WTC11 (cell line): ENCODE results near the gene WDFY4. TPM values are rescaled to one million over a fixed set of nuclear protein-coding genes. Genes with fewer than 3 reads are reported as not detected.

Experiments
- ATAC-seq: fragments of 200-7000 bp; cut with Tn5 transposase; 2 replicates; pipeline ENCODE4 v1.10.0; 2021; ENCODE audit warnings: mild to moderate bottlenecking, moderate library complexity
- CTCF ChIA-PET: fragments of 300-600 bp; sonication (Branson Sonifier 250); formaldehyde crosslinking; loops from one replicate; lab custom pipeline; 2021; ENCODE audit warnings: antibody characterized with exemption; lab: Charles Lee
- POLR2A ChIA-PET: fragments of 350-600 bp; sonication (Branson Sonifier 250); formaldehyde crosslinking; loops from one replicate; lab custom pipeline; 2021; ENCODE audit warnings: antibody characterized with exemption; lab: Charles Lee
- DNase-seq: peaks from one replicate; pipeline ENCODE4 v3.0.0; 2021; ENCODE audit warnings: low spot score
- H3K27ac Mint-ChIP-seq: 2 replicates; pipeline ENCODE4 v1.8.0; 2021; ENCODE audit warnings: mixed read lengths
- H3K27me3 Mint-ChIP-seq: 2 replicates; pipeline ENCODE4 v1.8.0; 2021; ENCODE audit warnings: low read depth, mild to moderate bottlenecking, moderate library complexity, mixed read lengths
- H3K36me3 Mint-ChIP-seq: 2 replicates; pipeline ENCODE4 v1.8.0; 2021; ENCODE audit warnings: mixed read lengths
- H3K4me1 Mint-ChIP-seq: 2 replicates; pipeline ENCODE4 v1.8.0; 2022; ENCODE audit warnings: mixed read lengths
- H3K4me3 Mint-ChIP-seq: 2 replicates; pipeline ENCODE4 v1.8.0; 2021; ENCODE audit warnings: mild to moderate bottlenecking, moderate library complexity, mixed read lengths
- H3K9me3 Mint-ChIP-seq: 2 replicates; pipeline ENCODE4 v1.8.0; 2021; ENCODE audit warnings: mixed read lengths
- ATF3 ChIP-seq: sonication (generic); formaldehyde crosslinking; conservative IDR thresholded peaks from 2 replicates; pipeline ENCODE4 v1.8.1; 2022; ENCODE audit warnings: mild to moderate bottlenecking, missing genetic modification reagents
- CTCF ChIP-seq: fragments of 200-600 bp; IDR thresholded peaks from 2 replicates; pipeline ENCODE4 v1.8.0; 2022; ENCODE audit warnings: antibody characterized with exemption
- E2F1 ChIP-seq: sonication (generic); formaldehyde crosslinking; IDR thresholded peaks from 2 replicates; pipeline ENCODE4 v1.8.0; 2022; ENCODE audit warnings: mild to moderate bottlenecking, missing genetic modification reagents
- ELF4 ChIP-seq: sonication (generic); formaldehyde crosslinking; IDR thresholded peaks from 2 replicates; pipeline ENCODE4 v1.8.1; 2022; ENCODE audit warnings: low read depth, mild to moderate bottlenecking, moderate library complexity, missing genetic modification reagents
- EMX1 ChIP-seq: fragments of 250-450 bp; sonication (Bioruptor Pico); IDR thresholded peaks from 2 replicates; pipeline ENCODE4 v1.8.0; 2021; ENCODE audit warnings: mild to moderate bottlenecking
- ERG ChIP-seq: fragments of 250-450 bp; sonication (Bioruptor Pico); IDR thresholded peaks from 2 replicates; pipeline ENCODE4 v1.8.0; 2021; ENCODE audit warnings: mild to moderate bottlenecking
- GRHL2 ChIP-seq: fragments of 250-450 bp; sonication (Bioruptor Pico); IDR thresholded peaks from 2 replicates; pipeline ENCODE4 v1.8.0; 2022; ENCODE audit warnings: mild to moderate bottlenecking, moderate library complexity; ENCODE audit not compliant: insufficient replicate concordance, severe bottlenecking
- HMGA2 ChIP-seq: fragments of 250-450 bp; sonication (Bioruptor Pico); IDR thresholded peaks from 2 replicates; pipeline ENCODE4 v1.4.0; 2021; ENCODE audit warnings: mild to moderate bottlenecking, moderate library complexity
- NFYB ChIP-seq: sonication (generic); formaldehyde crosslinking; conservative IDR thresholded peaks from 2 replicates; pipeline ENCODE4 v1.8.0; 2022; ENCODE audit warnings: low read depth, missing genetic modification reagents
- NR1H2 ChIP-seq: sonication (generic); formaldehyde crosslinking; IDR thresholded peaks from 2 replicates; pipeline ENCODE4 v1.9.0; 2021; ENCODE audit warnings: mild to moderate bottlenecking, moderate library complexity, missing genetic modification reagents
- RELA ChIP-seq: sonication (generic); formaldehyde crosslinking; IDR thresholded peaks from 2 replicates; pipeline ENCODE4 v1.8.1; 2022; ENCODE audit warnings: missing genetic modification reagents, mild to moderate bottlenecking, borderline replicate concordance
- SMAD3 ChIP-seq: sonication (generic); formaldehyde crosslinking; IDR thresholded peaks from 2 replicates; pipeline ENCODE4 v1.8.0; 2022; ENCODE audit warnings: missing genetic modification reagents, mild to moderate bottlenecking, borderline replicate concordance
- STAT6 ChIP-seq: sonication (generic); formaldehyde crosslinking; conservative IDR thresholded peaks from 2 replicates; pipeline ENCODE4 v1.8.1; 2023; ENCODE audit warnings: mild to moderate bottlenecking, low read depth, missing genetic modification reagents, moderate library complexity
- TP53 ChIP-seq: sonication (generic); formaldehyde crosslinking; IDR thresholded peaks from 2 replicates; pipeline ENCODE4 v1.8.1; 2023; ENCODE audit warnings: mild to moderate bottlenecking, missing genetic modification reagents
- USF1 ChIP-seq: sonication (generic); formaldehyde crosslinking; IDR thresholded peaks from 2 replicates; pipeline ENCODE4 v1.8.0; 2022; ENCODE audit warnings: mild to moderate bottlenecking, missing genetic modification reagents
- ZNF121 ChIP-seq: sonication (generic); formaldehyde crosslinking; IDR thresholded peaks from 2 replicates; pipeline ENCODE4 v1.8.0; 2023; ENCODE audit warnings: missing genetic modification reagents
- ZNF138 ChIP-seq: sonication (generic); formaldehyde crosslinking; conservative IDR thresholded peaks from 2 replicates; pipeline ENCODE4 v1.8.1; 2022; ENCODE audit warnings: mild to moderate bottlenecking, moderate library complexity, missing genetic modification reagents
- ZNF396 ChIP-seq: fragments of 250-450 bp; sonication (Bioruptor Pico); IDR thresholded peaks from 2 replicates; pipeline ENCODE4 v1.8.0; 2021; ENCODE audit warnings: mild to moderate bottlenecking, moderate library complexity, borderline replicate concordance
- ZNF671 ChIP-seq: fragments of 250-450 bp; sonication (Bioruptor Pico); IDR thresholded peaks from 2 replicates; pipeline ENCODE4 v1.8.0; 2021; ENCODE audit warnings: mild to moderate bottlenecking
- total RNA-seq: library from RNA; stranded (reverse); gene quantifications from 3 replicates; pipeline ENCODE4 v1.2.3, GENCODE V29; 2021
- TF ChIP-seq, protein P1 (sequence below): sonication (generic); formaldehyde crosslinking; IDR thresholded peaks from 2 replicates; pipeline ENCODE4 v1.8.1; 2022; ENCODE audit warnings: missing genetic modification reagents, borderline replicate concordance
- TF ChIP-seq, protein P2 (sequence below): fragments of 250-450 bp; sonication (Bioruptor Pico); conservative IDR thresholded peaks from 2 replicates; pipeline ENCODE4 v1.9.0; 2021; ENCODE audit warnings: mild to moderate bottlenecking

Gene WDFY4
- total RNA-seq, 1 experiment from 2014 or later, result 0.13 TPM

DNA sequence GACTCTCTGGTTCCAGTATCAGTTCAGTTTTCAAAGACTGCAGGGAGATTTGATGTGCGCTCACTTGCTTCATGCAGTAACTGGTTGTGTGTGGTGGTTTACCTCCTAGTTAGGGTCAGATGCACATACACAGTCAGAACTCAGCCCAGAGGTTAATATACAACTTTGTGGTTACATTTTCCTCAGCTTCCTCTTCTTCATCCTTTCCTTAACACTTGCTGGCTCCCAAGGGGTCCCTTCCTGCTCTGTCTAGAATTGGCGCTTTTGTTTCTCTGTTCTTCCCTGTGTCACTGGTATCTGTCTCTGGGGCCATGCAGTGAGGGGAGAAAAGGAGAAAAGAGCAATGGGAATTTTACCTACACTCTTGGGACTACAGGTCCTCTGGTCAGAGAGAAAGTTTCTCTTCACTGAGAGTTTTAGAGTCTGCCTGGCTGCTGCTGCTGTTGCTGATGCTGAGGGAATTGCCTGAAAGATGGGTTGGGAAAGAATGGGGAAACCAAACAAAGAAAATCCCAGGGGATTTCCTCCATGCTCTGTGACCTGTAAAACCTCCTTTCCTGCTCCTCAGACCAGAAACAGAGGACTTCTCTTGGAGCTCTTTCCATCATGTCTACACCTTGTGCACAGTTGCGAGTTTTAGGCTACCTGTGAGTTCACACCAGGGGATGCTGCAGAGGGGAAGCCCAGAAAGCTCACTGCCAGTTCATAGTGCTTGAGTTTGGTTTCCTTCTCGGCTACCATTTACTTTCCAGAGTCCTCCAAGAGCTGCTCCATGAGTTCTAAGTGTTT is 74.6 kb downstream of the WDFY4 start:
- Mint-ChIP-seq H3K4me1 (peaks cover 6% of the 10 kb centered on the region), H3K27me3 (peaks cover 3% of the 10 kb centered on the region), H3K27ac (no peak overlapping the region)
- no peak for TF ChIP-seq ZNF138 (CRISPR knock-in tag)
- no peak for TF ChIP-seq USF1 (CRISPR knock-in tag)
- TF ChIP-seq SMAD3 (CRISPR knock-in tag), result no peak
- TF ChIP-seq, all 79 proteins: peak for 0
- Mint-ChIP-seq H3K4me3 (no peak overlapping the region), H3K9me3 (no peaks in the 10 kb centered on the region), H3K36me3 (no peaks in the 10 kb centered on the region)
- ChIA-PET CTCF (interaction anchor here (0.7 to 2.1 kb wide), 2 partner anchors 14 to 101 kb away, joined by 3 to 7 read pairs; no protein-coding TSS in a partner anchor), POLR2A (no interaction called here)
- DNase-seq (no peak), ATAC-seq (no peak)

GRCh38 chr10:48760983-48761382 is 76.3 kb downstream of the WDFY4 start:
- DNase-seq (no peak), ATAC-seq (no peak)
- no peaks in the 10 kb centered on the region for H3K9me3 Mint-ChIP-seq
- no peak overlapping the region for H3K4me3 Mint-ChIP-seq
- H3K27ac Mint-ChIP-seq, result no peak overlapping the region
- CTCF ChIA-PET, result interaction anchor here (2.1 kb wide), 1 partner anchor 103 kb away, joined by 7 read pairs; no protein-coding TSS in a partner anchor
- H3K36me3 Mint-ChIP-seq, result no peaks in the 10 kb centered on the region
- POLR2A ChIA-PET, result no interaction called here
- peaks cover 3% of the 10 kb centered on the region for H3K27me3 Mint-ChIP-seq
- no peaks in the 10 kb centered on the region for H3K4me1 Mint-ChIP-seq
- TF ChIP-seq GRHL2 (CRISPR knock-in tag) (no peak), ZNF121 (CRISPR knock-in tag) (no peak), STAT6 (CRISPR knock-in tag) (no peak), ZNF396 (CRISPR knock-in tag) (no peak), HMGA2 (CRISPR knock-in tag) (no peak), RELA (no peak), ERG (no peak), TP53 (no peak), USF1 (CRISPR knock-in tag) (no peak), NR1H2 (CRISPR knock-in tag) (no peak), ATF3 (CRISPR knock-in tag) (no peak), CTCF (no peak), ELF4 (no peak), EMX1 (CRISPR knock-in tag) (no peak), E2F1 (CRISPR knock-in tag) (no peak), NFYB (CRISPR knock-in tag) (no peak), ZNF671 (CRISPR knock-in tag) (no peak)
- TF ChIP-seq, protein P1, sequence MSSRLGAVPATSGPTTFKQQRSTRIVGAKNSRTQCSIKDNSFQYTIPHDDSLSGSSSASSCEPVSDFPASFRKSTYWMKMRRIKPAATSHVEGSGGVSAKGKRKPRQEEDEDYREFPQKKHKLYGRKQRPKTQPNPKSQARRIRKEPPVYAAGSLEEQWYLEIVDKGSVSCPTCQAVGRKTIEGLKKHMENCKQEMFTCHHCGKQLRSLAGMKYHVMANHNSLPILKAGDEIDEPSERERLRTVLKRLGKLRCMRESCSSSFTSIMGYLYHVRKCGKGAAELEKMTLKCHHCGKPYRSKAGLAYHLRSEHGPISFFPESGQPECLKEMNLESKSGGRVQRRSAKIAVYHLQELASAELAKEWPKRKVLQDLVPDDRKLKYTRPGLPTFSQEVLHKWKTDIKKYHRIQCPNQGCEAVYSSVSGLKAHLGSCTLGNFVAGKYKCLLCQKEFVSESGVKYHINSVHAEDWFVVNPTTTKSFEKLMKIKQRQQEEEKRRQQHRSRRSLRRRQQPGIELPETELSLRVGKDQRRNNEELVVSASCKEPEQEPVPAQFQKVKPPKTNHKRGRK, result no peak
- TF ChIP-seq, protein P2, sequence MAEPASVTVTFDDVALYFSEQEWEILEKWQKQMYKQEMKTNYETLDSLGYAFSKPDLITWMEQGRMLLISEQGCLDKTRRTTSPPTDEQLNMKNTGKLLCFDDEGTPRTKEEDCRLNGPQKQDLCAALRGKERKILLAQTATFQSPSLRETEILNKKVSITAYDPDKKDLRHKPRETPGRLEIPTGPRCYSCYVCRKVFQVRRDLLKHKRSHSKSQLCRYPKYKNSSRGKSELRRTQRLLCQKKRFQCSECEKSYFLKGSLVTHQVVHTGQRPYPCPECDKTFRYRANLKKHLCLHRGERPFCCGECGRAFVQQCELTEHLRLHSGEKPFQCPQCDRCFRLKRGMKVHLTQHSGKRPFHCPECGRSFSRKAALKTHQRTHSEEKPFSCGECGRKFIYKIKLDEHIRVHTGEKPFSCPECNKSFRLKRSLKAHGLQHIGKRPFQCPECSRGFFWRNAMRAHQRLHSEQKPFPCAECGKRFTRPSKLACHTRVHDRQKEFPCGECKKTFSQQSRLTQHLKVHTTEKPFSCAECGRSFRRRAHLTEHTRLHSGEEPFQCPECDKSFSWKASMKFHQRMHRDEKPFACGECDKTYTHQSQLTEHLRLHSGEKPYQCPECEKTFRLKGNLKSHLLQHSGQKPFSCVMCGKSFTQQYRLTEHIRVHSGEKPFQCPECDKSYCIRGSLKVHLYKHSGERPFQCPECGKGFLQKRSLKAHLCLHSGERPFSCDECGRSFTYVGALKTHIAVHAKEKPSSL (CRISPR knock-in tag), result no peak
